Measurements from ENCODE around the gene ENC1.

ENC1 gene

DNA sequence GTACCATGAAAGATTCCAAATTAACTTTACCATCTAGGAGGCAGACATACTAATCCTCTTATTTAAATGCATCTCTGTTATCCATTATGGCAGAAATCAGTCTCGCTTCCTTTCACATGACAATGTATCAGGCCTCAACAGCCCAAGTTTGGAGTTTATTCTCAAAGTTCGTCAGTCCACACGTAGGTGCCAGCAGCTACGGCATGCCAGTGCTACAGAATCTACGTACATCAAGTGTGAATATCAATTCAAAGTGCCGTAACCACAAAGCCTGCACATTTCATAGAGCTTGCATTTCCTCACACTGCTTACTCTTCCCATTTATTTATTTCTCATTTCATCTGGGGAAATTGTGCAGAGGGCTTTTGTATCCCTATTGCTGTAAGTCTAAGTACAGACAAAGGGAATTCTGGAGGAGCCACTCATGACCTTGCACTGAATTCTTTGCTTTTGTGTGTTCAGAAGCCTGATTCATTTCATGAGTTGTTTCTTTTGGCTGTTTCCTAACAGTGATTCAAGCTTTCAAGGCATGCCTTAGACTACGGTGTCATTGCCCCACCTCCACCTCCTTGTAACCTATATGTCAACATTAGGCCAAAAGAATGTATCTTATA is 10.0 kb downstream of the ENC1 start:
- DNase-seq: no peak

DNA sequence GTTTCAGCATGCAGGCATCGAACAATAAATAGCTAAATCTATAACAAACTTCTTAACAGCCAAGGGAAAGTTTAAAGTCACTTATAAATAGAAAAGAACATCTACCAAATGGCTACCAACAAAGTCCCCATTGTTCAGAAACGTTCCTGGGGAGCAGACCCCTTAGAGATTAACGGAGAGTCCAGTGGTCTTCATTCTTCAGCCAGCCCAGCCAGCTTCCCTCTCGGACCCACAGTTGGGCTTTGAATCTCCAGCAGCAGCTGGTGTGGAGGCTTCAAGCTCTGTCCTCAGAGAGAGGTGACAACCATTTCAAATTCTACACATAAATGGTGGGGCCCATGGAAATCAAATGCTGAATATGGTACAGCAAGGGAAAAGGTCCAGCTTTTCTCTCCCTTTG is 11.2 kb downstream of the ENC1 start:
- DNase-seq: no peak

DNA sequence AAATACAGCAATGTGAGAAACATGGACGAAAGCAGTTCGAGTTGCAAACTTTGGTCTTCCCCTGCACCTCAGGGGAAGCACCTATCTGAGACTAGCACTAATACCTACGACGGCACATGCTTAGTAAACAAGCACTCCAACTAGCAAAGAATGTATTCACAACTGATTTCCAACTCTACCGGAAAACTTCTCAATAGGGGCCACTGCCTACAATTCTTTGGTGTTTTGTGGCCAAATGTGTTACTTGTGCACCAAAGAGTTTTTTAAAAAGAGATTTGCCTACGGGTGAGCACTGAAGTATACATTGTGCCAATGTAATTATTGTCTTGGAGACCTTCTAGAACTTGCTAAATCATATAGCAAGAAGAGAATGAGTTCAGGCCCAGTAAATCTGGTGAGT is 12.2 kb downstream of the ENC1 start:
- no peak for DNase-seq

DNA sequence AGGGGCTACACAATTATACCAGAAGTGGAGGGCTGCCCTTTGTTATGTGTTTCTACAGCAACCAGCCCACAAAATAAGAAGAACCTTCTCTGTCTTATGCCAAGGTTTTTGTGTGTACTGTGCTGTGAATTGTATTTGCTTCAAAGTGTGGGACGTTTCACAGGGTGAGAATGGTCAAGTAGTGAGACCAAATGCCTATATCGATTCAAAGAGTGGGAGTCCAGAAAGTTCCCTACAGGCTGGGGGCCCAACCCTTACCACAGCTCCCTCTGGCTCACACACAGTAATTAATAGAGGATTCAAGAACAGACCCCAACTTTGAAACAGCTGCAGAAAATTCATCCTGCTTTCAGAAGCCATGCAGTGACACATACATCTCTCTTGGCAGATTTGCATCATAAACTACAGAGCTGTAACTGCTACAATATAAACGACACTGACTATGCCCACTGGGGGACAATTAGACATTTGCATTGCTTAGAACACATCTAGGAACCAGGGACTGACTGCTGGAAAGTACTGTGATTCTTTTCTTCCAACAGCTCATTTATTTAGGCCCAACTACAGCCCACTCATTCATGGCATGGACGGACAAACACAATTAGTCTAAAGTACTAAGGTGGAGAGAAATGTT is 12.8 kb downstream of the ENC1 start:
- no peak for DNase-seq

DNA sequence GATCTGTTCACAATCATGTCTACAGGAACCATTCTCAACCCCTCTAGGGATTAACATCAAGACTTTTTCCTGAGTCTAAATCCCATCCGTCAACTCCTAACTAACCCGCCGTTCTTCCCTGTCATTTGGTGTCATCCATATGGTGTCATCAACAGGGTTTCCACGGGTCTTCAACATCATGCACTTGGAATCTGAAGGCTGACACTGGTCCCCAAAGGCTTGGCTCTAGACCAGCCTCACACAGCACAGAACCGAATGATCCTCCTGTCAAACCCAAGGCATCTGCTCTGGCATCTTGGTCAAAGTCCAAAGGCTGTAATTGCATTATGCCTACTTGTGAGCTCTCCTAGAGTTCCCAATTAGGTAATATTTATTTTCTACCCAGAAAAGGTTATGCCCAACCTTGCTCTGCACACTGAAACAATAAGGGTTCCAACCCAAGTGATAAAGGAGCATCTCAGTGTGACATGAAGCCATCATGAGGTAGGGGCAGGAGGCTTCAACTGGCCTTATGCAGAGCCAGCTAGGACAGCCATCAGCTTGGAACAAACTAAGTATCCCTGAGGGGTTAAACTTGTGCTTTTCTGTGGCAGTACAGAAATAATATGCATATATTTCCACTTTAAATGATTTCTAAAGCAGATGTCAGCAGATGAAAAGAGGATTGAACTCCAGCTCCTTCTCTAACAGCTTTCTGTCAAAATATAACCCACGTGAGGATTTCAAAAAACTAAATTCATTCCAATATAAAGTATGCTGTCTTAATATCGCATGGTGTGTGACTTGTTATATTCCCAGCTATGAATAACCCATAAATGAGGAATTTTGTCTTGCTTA is 13.9 kb downstream of the ENC1 start:
- no peak for DNase-seq

DNA sequence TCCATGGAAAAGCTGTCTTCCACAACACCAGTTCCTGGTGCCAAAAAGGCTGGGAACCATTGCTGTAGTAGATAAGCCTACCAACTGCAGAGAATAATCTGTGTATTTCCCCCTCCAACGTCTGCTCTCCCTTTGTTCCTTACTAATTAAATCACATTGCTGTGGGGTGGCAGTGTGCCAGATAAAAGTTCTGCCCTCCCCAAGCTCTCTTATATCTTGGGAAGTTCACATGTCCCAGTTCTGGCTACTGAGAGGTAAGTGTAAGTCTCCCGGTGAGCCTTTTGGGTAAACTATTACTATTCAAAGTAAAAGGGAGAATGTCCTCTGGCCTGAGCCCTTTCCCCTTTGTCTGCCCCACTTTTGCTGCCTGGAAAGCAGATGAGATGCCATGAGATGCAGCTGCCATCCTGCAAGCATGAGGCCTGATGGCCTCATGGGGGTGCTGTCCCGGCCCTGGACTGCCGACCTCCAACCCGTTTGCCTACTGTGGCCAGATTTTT is 14.7 kb downstream of the ENC1 start:
- no peak for DNase-seq

DNA sequence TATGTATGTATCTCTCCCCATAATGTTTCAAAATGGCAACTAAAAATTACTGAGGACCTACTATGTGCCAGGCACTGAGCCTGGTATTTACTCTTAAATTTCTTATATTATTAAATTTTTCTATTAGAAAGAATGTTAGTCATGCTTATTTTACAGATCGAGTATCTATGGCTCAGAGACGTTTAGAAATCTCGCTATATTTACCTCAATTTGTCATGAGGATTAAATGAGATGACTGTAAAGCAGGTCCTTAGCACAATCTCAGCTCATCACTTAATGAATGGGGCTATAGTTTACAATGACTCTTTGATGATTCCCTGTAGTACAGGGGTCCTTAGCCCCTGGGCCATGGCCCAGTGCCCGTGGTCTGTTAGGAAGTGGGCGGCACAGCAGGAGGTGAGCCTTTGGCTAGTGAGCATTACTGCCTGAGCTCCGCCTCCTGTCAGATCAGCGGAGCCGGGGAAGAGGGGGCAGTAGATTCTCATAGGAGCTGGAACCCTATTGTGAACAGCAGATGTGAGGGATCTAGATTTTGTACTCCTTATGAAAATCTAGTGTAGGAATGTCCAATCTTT is 15.5 kb downstream of the ENC1 start:
- DNase-seq: no peak

DNA sequence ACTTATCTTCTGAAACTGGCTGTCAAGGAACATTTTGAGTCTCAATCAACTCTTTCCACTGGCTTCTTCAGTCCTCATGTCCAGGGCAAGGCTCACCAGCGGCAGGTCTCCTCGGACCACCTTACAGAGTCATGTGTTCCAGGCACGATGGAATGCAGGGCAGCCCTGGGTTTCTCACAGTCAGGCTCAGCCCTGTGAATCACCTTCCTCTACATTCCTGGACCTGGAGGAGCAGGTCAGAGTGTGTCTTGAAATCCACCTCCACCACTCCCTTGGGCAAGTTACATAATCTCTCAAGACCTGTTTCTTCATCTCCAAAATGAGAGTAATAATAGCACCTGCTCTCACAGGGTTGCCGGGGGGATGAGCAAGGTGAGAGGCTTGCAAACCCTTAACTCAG is 16.0 kb downstream of the ENC1 start:
- no peak for DNase-seq

DNA sequence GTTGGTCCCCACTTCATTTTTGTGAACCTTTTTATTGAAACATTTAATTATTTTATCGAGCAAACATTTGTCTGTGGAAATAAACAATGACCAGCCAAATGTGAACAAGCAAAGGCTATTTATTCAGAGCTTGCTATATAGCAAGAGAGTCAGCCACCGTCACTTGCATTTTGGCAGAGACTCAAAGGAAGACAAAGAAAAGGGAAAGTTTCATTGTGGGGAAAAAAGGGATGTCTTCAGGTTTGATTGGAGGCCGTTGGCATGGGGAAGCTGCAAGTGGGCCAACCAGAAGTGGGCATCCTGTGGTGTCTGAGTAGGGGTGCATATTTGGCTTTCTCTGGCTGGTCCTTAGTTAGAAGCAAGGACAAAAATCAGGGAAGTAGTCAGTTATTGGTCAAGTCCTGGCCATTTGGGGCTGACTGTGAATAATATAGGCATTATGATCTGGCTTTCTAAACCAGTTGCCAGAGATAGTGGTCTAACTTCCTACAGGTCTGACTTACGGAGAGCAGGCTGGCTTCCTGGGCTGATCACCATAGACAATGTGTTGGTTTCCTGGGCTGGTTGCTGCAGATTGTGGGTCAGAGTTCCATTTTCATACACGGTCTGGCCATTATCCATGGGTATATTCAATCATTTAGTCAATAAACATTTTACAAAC is 16.6 kb downstream of the ENC1 start:
- DNase-seq: no peak

DNA sequence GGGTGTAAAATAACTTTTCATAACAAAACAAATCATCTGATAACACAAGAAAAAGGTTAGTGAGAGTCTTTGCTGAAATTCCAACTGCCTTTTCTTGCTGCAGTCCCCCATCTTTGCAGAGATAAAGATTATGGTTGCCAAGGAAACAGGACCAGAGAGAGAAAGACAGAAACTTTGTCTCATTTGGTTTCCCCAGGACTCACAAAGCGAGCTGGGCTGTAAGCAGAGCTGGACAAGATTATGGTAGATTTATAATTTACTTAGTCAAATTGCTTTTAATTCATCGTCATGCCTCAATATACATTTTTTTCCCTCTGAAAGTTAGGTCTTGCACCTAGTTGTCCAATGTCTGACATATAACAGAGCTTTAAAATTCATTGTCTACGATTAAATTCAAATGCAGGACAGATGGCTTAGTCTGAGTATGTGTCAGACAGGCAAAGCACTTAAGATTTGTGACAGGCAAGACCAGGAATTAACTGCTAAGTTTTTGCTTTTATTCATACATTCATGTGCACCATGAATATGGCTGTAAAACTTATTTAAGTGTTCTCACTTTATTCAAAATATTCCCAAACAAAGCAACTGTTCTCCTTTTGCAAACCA is 17.4 kb downstream of the ENC1 start:
- DNase-seq: no peak

DNA sequence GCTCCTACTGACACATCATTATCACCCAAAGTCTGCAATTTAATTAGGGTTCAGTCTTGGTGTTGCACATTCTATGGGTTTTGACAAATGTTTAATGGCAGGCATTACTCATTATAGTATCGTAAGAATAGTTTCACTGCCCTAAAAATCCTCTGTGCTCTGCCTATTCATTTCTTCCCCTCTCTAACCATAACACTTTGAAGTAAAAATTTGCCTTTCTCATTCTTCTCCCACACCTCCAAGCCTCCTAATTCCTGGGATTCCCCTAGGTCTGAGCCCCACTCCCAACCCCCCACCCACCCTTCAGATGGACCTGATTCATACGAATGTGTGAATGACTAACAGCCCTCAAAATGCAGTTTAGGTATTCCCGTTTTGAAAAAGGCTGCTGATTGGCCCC is 18.4 kb downstream of the ENC1 start:
- no peak for DNase-seq

DNA sequence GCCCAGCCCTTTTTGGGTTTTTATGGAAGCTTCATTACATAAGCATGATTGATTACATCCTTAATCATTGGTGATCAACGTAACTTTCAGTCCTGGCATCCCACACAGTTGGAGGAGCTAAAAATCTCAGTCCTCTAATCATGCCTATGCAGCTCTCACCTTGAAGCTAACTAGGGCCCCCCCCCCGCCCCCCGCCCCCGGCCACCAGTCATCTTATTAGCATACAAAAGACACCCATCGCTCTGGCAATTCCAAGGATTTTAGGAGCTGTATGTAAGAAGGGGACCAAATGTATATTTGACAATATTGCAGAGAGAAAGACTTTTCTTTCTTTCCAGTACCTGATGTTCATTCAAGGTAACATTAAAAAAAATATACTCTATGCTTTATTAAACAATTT is 19.0 kb downstream of the ENC1 start:
- DNase-seq: no peak

DNA sequence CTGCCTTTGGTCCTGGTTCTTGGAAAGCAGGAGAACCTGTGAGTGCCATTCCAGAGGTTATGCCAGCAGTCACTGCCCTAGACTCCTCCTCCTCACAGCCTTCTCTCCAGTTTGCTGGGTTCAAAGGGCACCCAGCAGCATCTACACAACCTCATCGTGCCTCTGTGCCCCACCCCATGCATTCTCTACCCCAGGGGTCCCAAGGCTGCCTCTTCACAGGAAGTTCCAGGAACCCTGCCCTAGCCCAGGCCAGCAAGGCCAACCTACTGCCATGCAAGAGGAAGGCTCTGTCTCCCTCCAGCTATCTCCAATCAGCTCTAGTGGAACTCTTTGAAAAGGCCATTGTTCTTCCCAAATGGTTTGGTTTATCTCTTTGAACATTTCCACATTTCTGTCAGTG is 21.2 kb downstream of the ENC1 start:
- DNase-seq: no peak

DNA sequence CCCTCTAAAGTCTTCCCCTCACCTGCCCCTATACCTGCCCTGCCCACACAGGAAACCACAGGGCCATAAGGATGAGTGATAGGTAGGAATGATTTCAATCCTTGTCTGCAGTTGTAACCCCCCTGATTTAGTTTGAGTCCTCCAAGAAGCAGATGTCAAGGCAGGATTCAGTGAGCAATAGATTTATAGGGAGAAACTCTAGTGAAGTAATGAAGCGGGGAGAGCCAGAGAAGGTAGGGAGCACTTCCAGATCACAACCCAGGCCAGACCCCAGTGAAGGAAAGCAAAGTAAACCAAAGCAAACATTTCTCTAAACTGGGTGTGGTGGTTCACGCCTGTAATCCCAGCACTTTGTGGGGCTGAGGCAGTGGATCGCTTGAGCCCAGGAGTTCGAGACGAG is 22.4 kb downstream of the ENC1 start:
- no peak for DNase-seq

DNA sequence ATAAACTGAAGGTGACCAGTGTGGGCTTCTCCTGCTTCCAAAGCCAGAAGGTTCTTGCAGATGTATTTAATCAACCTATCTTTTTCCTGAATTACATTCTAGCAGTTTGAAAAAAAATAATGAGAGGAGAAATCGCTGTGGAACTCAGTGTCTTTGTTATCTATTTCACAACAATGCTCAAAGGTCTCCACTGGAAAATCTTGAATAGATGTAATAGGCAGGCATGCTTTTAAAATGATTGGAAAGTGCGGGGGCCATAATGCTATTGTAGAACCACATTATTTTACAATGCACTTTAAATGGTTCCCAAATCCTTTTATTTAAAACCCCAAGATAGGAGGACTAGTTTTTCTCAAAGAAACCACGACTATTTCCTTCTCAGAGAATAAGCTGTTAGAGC is 23.3 kb downstream of the ENC1 start:
- no peak for DNase-seq

DNA sequence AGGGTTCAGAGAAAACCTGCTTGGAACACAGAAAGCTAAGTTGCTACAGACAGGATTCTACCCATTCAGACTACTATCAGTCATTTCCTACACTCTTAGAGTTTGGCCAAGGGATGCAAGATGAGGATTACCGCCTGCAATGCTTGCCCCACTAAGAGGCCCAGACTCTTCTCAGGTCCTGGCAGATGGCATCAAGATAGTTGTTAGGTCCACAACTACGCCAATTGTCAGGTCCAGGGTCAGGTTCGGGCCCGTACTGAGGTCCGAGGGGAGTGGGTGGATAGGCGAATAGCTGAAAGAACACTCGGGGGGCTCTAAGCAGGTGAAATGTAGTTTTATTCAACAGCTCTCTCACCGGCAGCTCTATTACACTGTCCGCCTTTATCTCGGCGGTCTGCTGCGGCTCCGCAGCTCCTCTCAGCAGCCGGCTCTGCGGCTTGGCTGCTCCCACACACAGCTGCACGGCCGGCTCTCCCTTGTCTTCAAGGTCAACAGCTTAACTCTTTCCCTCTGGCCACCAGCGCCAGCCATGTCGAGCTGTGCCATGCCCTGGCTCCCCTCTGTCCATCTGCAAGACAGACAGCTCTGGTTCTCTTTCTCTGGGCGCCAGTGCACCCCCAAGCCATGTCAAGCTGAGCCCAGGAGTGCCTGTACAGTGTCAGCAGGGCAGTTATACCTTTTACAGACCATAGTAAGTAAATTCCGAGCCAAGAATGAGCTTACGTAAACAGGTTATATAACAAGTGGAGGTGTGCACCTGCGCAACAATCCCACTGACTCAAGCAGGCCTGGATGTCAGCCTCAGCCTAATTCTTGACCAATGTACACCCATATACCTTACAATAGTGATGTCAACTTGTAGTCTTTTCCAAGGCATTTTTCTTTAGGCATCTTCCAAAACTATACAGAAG is 24.0 kb downstream of the ENC1 start:
- no peak for DNase-seq

DNA sequence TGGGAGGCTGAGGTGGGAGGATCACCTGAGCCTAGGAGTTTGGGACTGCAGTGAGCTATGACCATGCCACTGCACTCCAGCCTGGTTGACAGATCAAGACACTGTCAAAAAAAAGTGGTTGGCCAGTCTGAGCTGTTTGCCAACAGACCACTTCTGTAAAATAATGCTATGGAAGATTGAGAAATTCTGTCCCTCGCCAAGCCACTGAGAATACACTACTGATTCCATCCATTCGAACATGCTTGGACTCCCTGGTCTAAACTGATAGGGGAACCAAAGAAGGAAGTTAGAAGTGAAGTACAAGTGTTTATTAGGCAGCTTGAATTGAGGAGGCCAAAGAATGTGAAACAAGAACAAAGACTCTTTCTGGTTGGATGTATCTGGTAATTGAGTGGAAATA is 27.2 kb downstream of the ENC1 start:
- DNase-seq: no peak

DNA sequence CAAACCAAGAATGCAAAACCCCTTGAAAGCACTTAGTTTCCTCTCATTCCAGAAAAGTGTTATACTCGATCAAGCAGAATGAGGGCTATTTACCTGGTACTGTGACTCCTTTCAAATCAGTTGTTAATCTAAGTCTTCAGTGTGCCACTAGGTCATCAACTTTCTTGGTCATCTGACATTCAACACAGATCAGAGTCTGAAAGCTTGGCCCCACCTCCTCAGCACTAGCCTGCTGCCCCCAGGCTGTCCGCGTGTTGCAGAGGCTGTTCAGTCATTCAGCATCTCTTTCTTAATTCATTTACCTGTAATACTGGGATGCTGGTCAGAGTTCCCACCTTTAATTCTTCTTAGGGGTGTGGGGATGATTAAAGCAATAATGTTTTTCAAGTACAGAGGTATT is 28.5 kb downstream of the ENC1 start:
- no peak for DNase-seq

DNA sequence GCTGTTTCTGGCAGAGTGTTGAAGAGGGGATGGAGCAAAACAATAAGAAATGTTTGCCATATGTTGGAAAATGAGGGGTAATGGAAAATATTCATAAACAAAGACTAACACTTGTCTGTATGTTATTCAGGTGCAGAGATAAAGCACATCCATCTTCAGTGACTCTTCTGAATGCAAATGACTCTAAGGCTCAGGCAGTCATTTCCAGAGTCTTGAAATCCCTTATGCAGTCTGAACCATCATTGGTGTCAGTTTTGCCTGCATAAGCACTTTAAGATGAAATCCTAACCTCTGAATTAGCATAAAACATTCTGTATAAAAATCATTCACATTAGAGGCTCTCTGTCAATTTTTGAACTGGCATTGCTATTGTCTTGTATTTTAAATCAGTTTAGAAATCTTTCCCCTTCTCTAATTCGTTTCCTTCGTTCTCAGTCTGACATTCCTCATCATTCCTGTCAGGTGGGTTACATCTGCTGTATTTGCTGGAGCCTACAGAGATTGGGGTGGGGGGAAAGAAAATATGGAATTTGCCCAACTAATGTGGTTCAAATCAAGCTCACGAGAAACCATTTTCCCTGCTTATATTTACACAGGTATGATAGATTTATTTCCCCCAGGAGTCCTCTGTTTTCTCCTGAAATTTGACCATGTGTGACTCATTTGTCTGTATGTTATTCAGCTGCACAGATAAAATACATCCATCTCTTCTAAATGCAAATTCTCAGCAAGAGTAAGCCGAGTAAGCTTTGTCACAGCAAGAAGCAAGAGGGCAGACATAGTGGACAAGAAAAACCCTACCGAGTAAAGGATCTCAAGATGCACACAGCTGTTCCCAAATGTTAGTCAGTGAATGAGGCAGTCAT is 31.6 kb downstream of the ENC1 start:
- no peak for DNase-seq

DNA sequence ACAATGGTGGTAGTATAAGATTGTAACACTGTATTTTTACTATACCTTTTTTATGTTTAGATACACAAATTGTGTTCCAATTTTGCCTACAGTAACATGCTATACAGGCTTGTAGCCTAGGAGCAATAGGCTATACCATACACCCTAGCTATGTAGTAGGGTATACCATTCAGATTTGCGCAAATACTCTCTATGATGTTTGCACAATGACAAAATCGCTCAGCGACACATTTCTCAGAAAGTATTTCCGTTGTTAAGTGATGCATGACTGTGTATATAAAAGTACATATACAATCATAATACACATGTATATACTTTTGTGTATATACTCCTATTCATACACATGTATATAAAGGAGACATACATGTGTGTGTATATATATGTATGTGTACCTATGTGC is 34.8 kb downstream of the ENC1 start:
- DNase-seq: no peak

DNA sequence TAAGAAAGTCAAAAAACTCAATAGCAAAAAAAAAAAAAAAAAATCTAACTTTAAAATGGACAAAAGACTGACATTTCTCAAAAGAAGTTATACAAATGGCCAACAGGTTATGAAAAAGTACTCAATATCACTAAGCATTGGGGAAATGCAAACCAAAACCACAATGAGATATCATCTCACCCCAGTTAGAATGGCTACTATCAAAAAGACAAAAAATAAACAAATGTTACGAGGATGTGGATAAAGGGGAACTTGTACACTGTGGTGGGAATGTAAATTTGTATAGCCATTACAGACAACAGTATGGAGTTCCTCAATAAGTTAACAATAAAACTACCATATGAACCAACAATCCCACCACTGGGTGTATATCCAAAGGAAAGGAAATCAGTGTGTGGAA is 37.2 kb downstream of the ENC1 start:
- no peak for DNase-seq

All from stimulated activated CD8-positive, alpha-beta memory T cell treated with anti-CD3 and anti-CD28 coated beads, Interleukin-4, amount 100 ng/mL, for 48 hours (primary cell).